ENCODE data around the gene TRMU.

DNA sequence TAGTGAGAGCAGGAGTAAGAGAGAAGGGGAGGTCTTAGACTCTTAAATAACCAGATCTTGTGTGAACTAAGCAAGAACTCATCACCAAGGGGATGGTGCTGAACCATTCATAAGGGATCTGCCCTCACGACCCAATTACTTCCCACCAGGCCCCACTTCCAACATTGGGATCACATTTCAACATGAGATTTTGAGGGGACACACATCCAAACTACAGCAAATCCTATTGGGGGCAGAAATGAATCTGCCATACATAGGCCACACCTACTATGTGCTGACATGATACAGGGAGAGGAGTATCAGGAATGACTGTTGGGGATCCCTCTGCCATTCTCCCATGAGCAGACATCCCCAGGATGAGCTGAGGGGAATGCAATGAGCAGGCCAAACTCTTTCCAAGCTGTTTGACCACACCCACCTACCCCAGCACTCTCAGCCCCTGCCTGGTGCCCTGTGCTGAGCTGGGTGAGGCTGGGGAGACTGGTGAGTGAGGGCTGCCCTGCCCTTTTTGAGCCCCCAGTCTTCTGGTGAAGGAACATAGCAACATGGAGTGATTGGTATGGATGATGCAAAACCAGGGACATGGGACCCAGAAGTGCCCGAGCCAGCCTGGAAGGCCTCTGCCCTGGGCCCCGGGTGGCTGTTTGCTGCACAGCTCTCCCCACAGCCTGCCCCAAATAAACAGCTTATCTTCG, 40.1 kb upstream of the TRMU start:
- TF ChIP-seq, protein P1, sequence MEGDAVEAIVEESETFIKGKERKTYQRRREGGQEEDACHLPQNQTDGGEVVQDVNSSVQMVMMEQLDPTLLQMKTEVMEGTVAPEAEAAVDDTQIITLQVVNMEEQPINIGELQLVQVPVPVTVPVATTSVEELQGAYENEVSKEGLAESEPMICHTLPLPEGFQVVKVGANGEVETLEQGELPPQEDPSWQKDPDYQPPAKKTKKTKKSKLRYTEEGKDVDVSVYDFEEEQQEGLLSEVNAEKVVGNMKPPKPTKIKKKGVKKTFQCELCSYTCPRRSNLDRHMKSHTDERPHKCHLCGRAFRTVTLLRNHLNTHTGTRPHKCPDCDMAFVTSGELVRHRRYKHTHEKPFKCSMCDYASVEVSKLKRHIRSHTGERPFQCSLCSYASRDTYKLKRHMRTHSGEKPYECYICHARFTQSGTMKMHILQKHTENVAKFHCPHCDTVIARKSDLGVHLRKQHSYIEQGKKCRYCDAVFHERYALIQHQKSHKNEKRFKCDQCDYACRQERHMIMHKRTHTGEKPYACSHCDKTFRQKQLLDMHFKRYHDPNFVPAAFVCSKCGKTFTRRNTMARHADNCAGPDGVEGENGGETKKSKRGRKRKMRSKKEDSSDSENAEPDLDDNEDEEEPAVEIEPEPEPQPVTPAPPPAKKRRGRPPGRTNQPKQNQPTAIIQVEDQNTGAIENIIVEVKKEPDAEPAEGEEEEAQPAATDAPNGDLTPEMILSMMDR (IDR thresholded peaks at IDR 0.05), result no peak
- no peak for TF ChIP-seq POLR2A (IDR thresholded peaks at IDR 0.05)
